Smooth muscle cell (in vitro differentiated cells): ENCODE data around the gene POU2AF3. TPM values are rescaled to one million over a fixed set of nuclear protein-coding genes. Genes with fewer than 3 reads are reported as not detected.

ENCODE experiments used
- DNase-seq: peaks from one replicate; lab custom pipeline; 2025; ENCODE audit not compliant: unreplicated experiment; lab: John Stamatoyannopoulos, UW
- H2AFZ ChIP-seq: fragments of 200-600 bp; sonication (generic); 2 replicates; pipeline ENCODE4 v1.6.0; 2016; ENCODE audit warnings: antibody characterized with exemption, low read depth, mild to moderate bottlenecking
- H3F3A ChIP-seq: fragments of 200-600 bp; sonication (generic); 2 replicates; pipeline ENCODE4 v1.6.0; 2017; ENCODE audit warnings: antibody characterized with exemption, low read depth
- H3K27ac ChIP-seq: fragments of 200-600 bp; sonication (generic); 2 replicates; pipeline ENCODE4 v1.5.1; 2016; ENCODE audit warnings: low read depth, mild to moderate bottlenecking
- H3K27me3 ChIP-seq: fragments of 200-600 bp; sonication (generic); 2 replicates; pipeline ENCODE4 v1.6.1; 2016; ENCODE audit warnings: low read depth, mild to moderate bottlenecking
- H3K36me3 ChIP-seq: fragments of 200-600 bp; sonication (generic); 2 replicates; pipeline ENCODE4 v1.5.1; 2016; ENCODE audit warnings: low read depth
- H3K4me1 ChIP-seq: fragments of 200-600 bp; sonication (generic); 2 replicates; pipeline ENCODE4 v1.5.1; 2016; ENCODE audit warnings: low read depth
- H3K4me2 ChIP-seq: fragments of 200-600 bp; sonication (generic); 2 replicates; pipeline ENCODE4 v1.6.0; 2016; ENCODE audit warnings: mild to moderate bottlenecking
- H3K4me3 ChIP-seq: fragments of 200-600 bp; sonication (generic); 2 replicates; pipeline ENCODE4 v1.5.1; 2016; ENCODE audit warnings: mild to moderate bottlenecking
- H3K79me2 ChIP-seq: fragments of 200-600 bp; sonication (generic); 2 replicates; pipeline ENCODE4 v1.6.0; 2016; ENCODE audit warnings: low read depth, mild to moderate bottlenecking
- H3K9ac ChIP-seq: fragments of 200-600 bp; sonication (generic); 2 replicates; pipeline ENCODE4 v1.6.0; 2016; ENCODE audit warnings: low read depth
- H3K9me3 ChIP-seq: fragments of 200-600 bp; sonication (generic); replicated peaks from 2 replicates; pipeline ENCODE4 v1.5.1; 2016; ENCODE audit warnings: low read depth
- H4K20me1 ChIP-seq: fragments of 200-600 bp; sonication (generic); 2 replicates; pipeline ENCODE4 v1.6.0; 2016; ENCODE audit warnings: low read depth
- CTCF ChIP-seq: fragments of 200-600 bp; sonication (generic); IDR thresholded peaks from 2 replicates; pipeline ENCODE4 v1.5.1; 2017; ENCODE audit warnings: borderline replicate concordance, mild to moderate bottlenecking, antibody characterized with exemption; ENCODE audit not compliant: insufficient read depth, poor library complexity, severe bottlenecking
- WGBS: methylation state at CpG from one replicate; pipeline ENCODE4 v1.1.7; 2016; ENCODE audit warnings: low lambda C conversion rate; 5-methylcytosine and 5-hydroxymethylcytosine counted together
- polyA plus RNA-seq: library from polyadenylated mRNA; unstranded; fragments of >200 nt; fragmentation: Nextera tagmentation; extraction: Ambion mirVana; gene quantifications from 2 replicates; pipeline ENCODE4 v1.2.1, GENCODE V29; 2016
- total RNA-seq: library from RNA; depleted of rRNA; stranded (reverse); fragments of >200 nt; gene quantifications from 2 replicates; pipeline ENCODE4 v1.2.3, GENCODE V29; 2014

Gene POU2AF3
- total and polyA plus RNA-seq, 2 experiments from 2014 or later: not detected

GRCh38 chr11:111258046-111258445, 40.3 kb upstream of the POU2AF3 start:
- Histone ChIP-seq H3F3A (no peaks in the 10 kb centered on the region), H3K36me3 (no peaks in the 10 kb centered on the region), H3K79me2 (no peaks in the 10 kb centered on the region), H4K20me1 (no peaks in the 10 kb centered on the region), H3K27ac (no peak overlapping the region), H3K9ac (no peak overlapping the region), H3K27me3 (peaks cover 46% of the 10 kb centered on the region), H2AFZ (no peak overlapping the region), H3K4me3 (no peak overlapping the region), H3K4me2 (no peak overlapping the region), H3K4me1 (no peaks in the 10 kb centered on the region), H3K9me3 (no peaks in the 10 kb centered on the region)
- TF ChIP-seq CTCF: no peak
- no peak for DNase-seq
- 97% methylated on average over 4 of the region's 4 CpGs for WGBS

- no peak for DNase-seq
- WGBS: 79% methylated on average over 4 of the region's 4 CpGs
Measured at GRCh38 chr11:111259896-111260295, 38.5 kb upstream of the POU2AF3 start.

GRCh38 chr11:111260811-111261210, 37.5 kb upstream of the POU2AF3 start:
- no peak overlapping the region for H2AFZ ChIP-seq
- H3K9me3 ChIP-seq: no peaks in the 10 kb centered on the region
- H3K79me2 ChIP-seq: no peaks in the 10 kb centered on the region
- H3K9ac ChIP-seq: no peak overlapping the region
- no peak overlapping the region for H3K4me3 ChIP-seq
- no peaks in the 10 kb centered on the region for H3F3A ChIP-seq
- H3K27me3 ChIP-seq: peaks cover 34% of the 10 kb centered on the region
- no peak overlapping the region for H3K4me2 ChIP-seq
- H3K36me3 ChIP-seq: no peaks in the 10 kb centered on the region
- H3K4me1 ChIP-seq: no peaks in the 10 kb centered on the region
- no peaks in the 10 kb centered on the region for H4K20me1 ChIP-seq
- no peak overlapping the region for H3K27ac ChIP-seq
- 67% methylated on average over 4 of the region's 4 CpGs for WGBS
- TF ChIP-seq CTCF: no peak
- DNase-seq: no peak

More at GRCh38 chr11:111259896-111260295, 38.5 kb upstream of the POU2AF3 start:
- Histone ChIP-seq H3K9me3 (no peaks in the 10 kb centered on the region), H4K20me1 (no peaks in the 10 kb centered on the region), H3K9ac (no peak overlapping the region), H3K4me1 (no peaks in the 10 kb centered on the region), H3K4me3 (no peak overlapping the region), H3K27ac (no peak overlapping the region), H3K4me2 (no peak overlapping the region), H3K27me3 (peaks cover 35% of the 10 kb centered on the region), H3K36me3 (no peaks in the 10 kb centered on the region), H3F3A (no peaks in the 10 kb centered on the region), H2AFZ (no peak overlapping the region), H3K79me2 (no peaks in the 10 kb centered on the region)
- TF ChIP-seq CTCF: no peak

GRCh38 chr11:111264646-111265045, 33.7 kb upstream of the POU2AF3 start:
- Histone ChIP-seq H3K27ac (no peak overlapping the region), H3K4me2 (no peak overlapping the region), H4K20me1 (no peaks in the 10 kb centered on the region), H3K4me3 (no peak overlapping the region), H2AFZ (no peak overlapping the region), H3K27me3 (peaks cover 30% of the 10 kb centered on the region), H3F3A (no peaks in the 10 kb centered on the region), H3K4me1 (peaks cover 4% of the 10 kb centered on the region), H3K79me2 (no peaks in the 10 kb centered on the region), H3K9ac (no peak overlapping the region), H3K36me3 (no peaks in the 10 kb centered on the region), H3K9me3 (no peaks in the 10 kb centered on the region)
- TF ChIP-seq CTCF: no peak
- DNase-seq: no peak
- 78% methylated on average over 1 of the region's 1 CpG for whole genome bisulfite sequencing
